ENCODE results near the gene MICA.
"Not testable (repeated sequence)": the region's sequence is repeated elsewhere in the genome, so short reads cannot be mapped to it uniquely, and the experiment has no call there.

The MICA gene

GRCh38 chr6:31414771-31415265 lies 11.4 kb downstream of the MICA start:
- no peak for DNase-seq

DNA sequence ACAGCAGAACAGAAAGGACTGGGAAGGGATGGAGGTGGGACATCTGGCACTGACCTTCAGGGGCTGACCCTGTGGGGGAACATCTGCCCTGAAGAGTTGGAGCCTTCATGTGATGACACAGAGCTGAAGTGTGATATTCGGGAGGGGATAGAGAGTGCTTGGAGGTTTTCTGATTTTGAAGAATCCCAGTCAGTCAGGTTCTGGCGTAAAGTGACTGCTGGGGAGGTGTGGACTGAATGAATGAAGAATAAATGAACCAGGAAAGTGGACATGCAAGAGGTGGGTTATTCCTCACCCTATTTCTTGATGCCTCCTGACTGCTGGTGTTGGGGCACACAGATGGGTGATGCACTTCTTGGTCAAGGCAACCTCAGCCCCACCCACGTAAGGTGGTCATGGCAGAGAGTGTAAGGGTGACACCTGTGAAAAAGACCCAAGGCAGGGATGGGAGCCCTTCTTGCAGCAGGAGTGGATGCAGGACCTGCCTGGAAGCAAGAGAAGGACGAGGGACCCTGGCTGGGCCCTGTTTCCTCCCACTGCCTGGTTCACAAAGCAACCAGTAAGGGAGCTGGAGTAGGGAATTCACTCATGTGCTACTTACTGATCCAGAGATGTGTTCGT lies 13.1 kb downstream of the MICA start:
- DNase-seq, result no peak

GRCh38 chr6:31418251-31418650 lies 14.9 kb downstream of the MICA start:
- DNase-seq, result no peak

GRCh38 chr6:31419842-31420241 lies 16.4 kb downstream of the MICA start:
- no peak for DNase-seq

DNA sequence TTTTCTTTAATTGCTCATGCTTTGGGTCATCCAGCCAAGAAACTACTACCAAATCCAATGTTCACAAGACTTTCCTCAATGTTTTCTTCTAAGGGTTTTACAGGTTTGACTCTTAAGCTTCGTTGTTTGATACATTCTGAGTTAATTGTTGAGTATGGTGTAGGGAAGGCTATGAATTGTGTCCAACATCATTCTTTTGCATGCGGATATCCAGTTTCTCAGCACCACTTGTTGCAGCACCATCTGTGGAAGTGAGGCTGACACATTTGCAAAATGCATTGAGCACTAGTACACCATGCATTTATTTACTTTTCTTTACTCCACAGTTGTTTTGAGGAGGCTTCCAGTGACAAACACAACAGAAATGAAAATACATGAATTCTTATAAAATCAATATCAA lies 17.2 kb downstream of the MICA start:
- DNase-seq, result no peak

GRCh38 chr6:31422587-31422986 lies 19.2 kb downstream of the MICA start:
- DNase-seq, result no peak

DNA sequence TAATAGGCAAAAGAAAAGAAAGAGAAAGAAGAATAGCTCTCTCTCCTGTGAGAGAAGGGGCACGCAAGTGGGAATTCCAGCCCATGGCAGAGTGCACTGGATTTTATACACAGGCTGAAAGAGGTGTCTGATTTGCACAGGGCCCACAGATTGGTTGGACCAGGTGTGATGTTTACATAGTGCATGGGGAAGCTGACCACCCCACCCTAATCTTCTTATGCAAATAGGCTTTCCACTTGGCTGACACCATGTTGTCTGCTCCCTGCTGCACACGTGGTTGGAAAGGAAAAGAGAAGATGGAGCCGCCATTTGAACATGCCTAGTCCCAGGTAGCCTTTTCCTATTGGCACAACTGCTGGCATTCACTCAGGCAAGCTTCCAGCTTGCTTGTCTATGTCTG lies 20.2 kb downstream of the MICA start:
- DNase-seq, result no peak

DNA sequence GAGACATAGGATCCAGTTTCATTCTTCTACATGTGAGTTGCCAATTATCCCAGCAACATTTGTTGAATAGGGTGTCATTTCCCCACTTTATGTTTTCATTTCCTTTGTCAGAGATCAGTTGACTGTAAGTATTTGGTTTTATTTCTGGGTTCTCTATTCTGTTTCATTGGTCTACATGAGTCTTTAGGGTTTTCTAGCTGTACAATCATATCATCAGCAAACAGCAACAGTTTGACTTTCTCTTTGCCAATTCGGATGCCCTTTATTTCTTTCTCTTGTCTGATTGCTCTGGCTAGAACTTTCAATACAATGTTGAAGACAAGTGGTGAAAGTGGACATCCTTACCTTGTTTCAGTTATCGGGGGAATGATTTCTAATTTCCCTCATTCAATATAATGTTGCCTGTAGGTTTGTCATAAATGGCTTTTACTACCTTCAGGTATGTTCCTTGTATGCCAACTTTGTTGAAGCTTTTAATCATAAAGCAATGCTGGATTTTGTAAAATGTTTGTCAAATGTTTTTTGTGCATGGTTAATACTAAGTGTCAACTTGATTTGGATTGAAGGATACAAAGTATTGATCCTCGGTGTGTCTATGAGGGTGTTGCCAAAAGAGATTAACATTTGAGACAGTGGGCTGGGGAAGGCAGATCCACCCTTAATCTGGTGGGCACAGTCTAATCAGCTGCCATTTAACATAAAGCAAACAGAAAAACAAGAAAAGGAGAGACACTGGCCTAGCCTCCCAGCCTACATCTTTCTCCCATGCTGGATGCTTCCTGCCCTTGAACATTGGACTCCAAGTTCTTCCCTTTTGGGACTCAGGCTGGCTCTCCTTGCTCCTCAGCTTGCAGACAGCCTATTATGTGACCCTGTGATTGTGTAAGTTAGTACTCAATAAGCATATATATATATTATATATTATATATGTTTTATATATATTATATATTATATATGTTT lies 23.3 kb downstream of the MICA start:
- DNase-seq, result no peak

DNA sequence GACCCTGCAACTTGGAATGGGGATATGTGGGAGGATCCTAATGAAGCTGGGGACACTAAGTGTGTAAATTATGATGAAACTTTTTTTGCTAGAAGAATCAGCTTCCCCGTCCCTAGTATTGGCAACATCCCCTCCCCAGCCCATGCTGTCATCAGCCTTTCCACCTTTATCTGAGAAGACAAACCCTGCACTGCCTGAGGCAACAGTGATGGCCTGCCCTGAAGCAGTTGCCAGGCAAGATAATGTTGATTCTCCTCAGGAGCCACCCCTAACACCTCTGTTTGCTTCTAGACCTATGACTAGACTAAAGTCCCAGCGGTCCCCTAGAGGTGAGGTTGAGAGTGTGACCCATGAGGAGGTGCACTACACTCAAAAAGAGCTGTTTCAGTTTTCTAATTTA lies 27.1 kb downstream of the MICA start:
- DNase-seq, result no peak

DNA sequence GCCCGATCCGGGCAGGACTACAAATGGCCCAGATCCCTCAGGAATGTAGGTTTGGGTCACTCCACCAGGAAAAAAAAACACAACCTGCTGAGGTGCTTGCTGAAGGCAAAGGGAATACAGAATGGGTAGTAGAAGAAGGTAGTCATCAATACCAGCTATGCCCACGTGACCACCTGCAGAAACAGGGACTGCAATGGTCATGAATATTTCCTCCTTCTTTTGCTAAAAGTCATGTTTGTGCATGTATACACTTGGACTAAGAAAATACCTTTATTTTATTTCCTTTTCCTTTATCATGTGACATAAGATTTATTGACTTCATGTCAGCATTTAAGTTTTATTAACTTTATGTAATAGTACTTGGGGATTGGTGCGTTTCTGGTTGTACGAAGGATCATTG lies 31.7 kb downstream of the MICA start:
- DNase-seq, result not testable (repeated sequence)

DNA sequence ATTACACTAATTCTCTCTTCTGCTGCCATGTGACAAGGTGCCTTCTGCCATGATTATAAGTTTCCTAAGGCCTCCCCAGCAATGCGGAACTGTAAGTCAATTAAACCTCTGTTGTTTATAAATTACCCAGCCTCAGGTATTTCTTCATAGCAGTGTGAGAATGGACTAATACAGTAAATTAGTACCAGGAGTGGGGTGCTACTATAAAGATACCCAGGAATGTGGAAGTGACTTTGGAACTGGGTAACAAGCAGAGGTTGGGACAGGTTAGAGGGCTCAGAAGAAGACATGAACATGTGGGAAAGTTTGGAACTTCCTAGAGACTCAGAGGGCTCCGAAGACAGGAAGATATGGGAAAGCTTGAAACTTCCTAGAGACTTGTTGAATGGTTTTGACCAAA lies 34.8 kb downstream of the MICA start:
- no peak for DNase-seq

- DNase-seq, result no peak
Observed at GRCh38 chr6:31438677-31439076, 35.3 kb downstream of the MICA start.

DNA sequence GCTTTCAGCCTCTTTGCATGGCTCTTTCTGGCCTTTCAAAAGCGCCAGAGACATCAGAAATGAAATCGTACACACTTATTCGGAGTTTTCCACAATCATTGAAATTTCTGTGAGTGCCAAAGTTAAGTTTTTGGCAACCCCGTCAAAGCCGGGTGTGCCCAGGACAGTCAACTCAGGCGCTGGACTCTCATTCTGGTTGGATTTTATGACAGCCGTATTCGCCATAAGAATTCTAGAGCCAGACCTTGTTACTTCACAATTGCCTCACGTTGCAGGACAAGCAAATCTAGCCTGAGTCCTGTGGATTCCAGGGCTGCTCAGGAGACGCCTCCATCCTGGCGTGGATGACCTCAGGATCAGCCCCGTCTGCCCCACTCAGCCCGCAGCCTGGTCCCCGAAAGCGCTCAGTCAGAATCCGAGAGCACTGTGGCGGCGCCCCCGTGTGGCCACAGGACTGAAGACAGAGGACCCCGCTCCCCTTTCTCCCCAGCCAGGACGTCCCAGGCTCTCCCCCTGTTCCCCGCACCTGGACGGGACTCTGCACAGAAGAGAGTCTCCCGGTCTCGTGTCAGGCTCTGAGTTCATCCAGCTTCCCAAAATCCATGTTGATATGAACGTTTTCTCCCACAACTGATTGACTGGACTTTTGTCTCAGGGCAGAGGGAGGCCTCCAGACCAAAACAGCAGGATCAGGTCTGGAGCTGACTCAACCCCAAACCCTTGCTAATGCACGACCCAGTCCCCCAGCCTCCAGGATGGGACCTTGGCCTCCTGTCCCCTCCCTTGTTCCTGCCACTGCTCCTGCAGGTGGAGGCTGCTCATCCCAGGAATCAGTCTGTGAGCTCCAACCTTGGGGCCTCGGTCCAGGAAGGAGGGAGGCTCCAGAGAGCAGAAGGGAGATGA lies 38.2 kb downstream of the MICA start:
- DNase-seq, result no peak

DNA sequence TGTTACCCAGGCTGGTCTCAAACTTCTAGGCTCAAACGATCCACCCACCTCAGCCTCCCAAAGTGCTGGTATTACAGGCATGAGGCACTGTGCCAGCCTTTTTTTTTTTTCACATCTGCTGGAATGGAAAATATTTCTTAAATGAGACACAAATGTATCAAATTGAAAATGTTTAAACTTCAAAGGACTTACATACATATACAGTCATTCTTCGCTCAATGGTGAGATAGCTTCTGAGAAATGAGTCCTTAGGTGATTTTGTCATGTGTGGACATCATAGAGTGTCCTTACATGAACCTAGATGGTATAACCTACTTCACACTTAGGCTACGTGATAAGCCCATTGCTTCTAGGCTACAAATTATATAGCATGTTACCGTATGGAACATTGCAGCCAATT lies 43.1 kb downstream of the MICA start:
- DNase-seq, result no peak

GRCh38 chr6:31446999-31447789 lies 43.8 kb downstream of the MICA start:
- DNase-seq, result not testable (repeated sequence)

DNA sequence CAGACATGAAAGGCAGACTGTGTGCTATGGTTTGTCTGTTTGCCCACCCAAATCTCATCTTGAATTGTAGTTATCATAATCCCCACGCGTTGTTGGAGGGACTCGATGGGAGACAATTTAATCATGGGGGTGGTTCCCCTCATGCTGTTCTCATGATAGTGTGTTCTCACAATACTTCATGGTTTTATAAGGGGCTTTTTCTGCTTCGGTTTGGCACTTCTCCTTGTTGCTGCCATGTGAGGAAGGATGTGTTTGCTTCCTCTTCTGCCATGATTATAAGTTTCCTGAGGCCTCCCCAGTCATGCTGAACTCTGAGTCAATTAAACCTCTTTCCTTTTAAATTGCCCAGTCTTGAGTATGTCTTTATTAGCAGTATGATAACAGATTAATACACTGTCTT lies 47.4 kb downstream of the MICA start:
- DNase-seq, result no peak

GRCh38 chr6:31452859-31453258 lies 49.5 kb downstream of the MICA start:
- no peak for DNase-seq

GRCh38 chr6:31453259-31453658 lies 49.9 kb downstream of the MICA start:
- DNase-seq, result no peak

GRCh38 chr6:31459864-31460263 lies 56.5 kb downstream of the MICA start:
- not testable (repeated sequence) for DNase-seq

DNA sequence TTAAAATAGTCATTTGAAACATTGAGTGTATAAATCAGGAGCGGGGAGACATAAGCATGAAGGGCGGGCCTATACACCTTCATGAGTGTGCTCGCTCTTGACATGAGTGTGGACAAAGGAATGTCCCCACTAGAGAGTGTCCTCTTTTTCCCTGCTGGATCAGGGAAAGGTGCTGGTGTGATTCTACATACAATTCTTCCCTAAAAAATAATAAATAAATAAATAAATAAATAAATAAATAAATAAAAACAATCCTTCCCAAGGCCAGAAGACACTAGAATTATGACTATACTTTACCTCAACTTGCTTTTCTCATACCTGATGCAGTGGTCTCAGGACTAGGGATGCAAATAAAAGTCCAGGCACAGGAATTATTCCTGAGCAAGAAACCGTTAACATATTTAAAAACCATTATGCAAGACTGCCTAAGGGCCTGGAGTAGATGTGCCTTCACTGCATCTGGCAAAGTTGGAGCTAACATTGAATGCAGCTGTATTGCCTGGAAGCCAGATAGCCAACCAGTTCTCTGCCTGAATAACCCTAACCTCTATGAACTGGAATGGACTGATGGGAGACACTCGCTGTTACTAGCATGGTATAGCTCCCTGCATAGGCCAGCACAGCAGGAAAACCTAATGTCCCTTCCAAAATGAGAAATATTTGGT lies 57.1 kb downstream of the MICA start:
- DNase-seq, result no peak

Data from stimulated activated CD4-positive, alpha-beta T cell treated with anti-CD3 and anti-CD28 coated beads, Interleukin-4, amount 100 ng/mL, for 24 hours (primary cell).